ENCODE data around the gene PRKAR2B.

The PRKAR2B gene

GRCh38 chr7:107147464-107148393 lies 103.2 kb downstream of the PRKAR2B start:
- Histone ChIP-seq H3K27ac (no peak overlapping the region), H3K4me3 (ENCODE audit: low read depth, low read length) (no peak overlapping the region), H3K36me3 (replicated peaks) (no peaks in the 10 kb centered on the region), H3K27me3 (replicated peaks) (no peaks in the 10 kb centered on the region)
- peak; percentile 82 for TF ChIP-seq CTCF (IDR thresholded peaks at IDR 0.05; ENCODE audit: low read depth, low read length, missing control alignments)
- in situ Hi-C loops (cut with HindIII; ENCODE audit: low pct_ligation_motif_present, low sequenced_read_pairs) = no loop called here
- peak; percentile 32 for DNase-seq

GRCh38 chr7:107148721-107149120 lies 104.2 kb downstream of the PRKAR2B start:
- no peak for DNase-seq
- Histone ChIP-seq H3K27me3 (replicated peaks) (no peaks in the 10 kb centered on the region), H3K27ac (no peak overlapping the region), H3K4me3 (ENCODE audit: low read depth, low read length) (no peak overlapping the region), H3K36me3 (replicated peaks) (no peaks in the 10 kb centered on the region)
- in situ Hi-C loops (cut with HindIII; ENCODE audit: low pct_ligation_motif_present, low sequenced_read_pairs) = no loop called here
- no peak for TF ChIP-seq CTCF (IDR thresholded peaks at IDR 0.05; ENCODE audit: low read depth, low read length, missing control alignments)

- DNase-seq = no peak
- Histone ChIP-seq H3K36me3 (replicated peaks) (no peaks in the 10 kb centered on the region), H3K27ac (no peak overlapping the region), H3K4me3 (ENCODE audit: low read depth, low read length) (no peak overlapping the region), H3K27me3 (replicated peaks) (no peaks in the 10 kb centered on the region)
- no peak for TF ChIP-seq CTCF (IDR thresholded peaks at IDR 0.05; ENCODE audit: low read depth, low read length, missing control alignments)
- in situ Hi-C loops (cut with HindIII; ENCODE audit: low pct_ligation_motif_present, low sequenced_read_pairs) = no loop called here
These were observed 105.4 kb downstream of the PRKAR2B start for GRCh38 chr7:107149863-107150262.

GRCh38 chr7:107150375-107151073 lies 106.0 kb downstream of the PRKAR2B start:
- H3K27ac ChIP-seq = no peak overlapping the region
- peak; percentile 61 for TF ChIP-seq CTCF (IDR thresholded peaks at IDR 0.05; ENCODE audit: low read depth, low read length, missing control alignments)
- peak; percentile 87 for DNase-seq

GRCh38 chr7:107151538-107151937 lies 107.0 kb downstream of the PRKAR2B start:
- Histone ChIP-seq H3K27ac (no peak overlapping the region), H3K4me3 (ENCODE audit: low read depth, low read length) (no peak overlapping the region), H3K36me3 (replicated peaks) (no peaks in the 10 kb centered on the region), H3K27me3 (replicated peaks) (no peaks in the 10 kb centered on the region)
- TF ChIP-seq CTCF (IDR thresholded peaks at IDR 0.05; ENCODE audit: low read depth, low read length, missing control alignments) = no peak
- DNase-seq = no peak
- in situ Hi-C loops (cut with HindIII; ENCODE audit: low pct_ligation_motif_present, low sequenced_read_pairs) = no loop called here

More at GRCh38 chr7:107150375-107151073, 106.0 kb downstream of the PRKAR2B start:
- H3K36me3 ChIP-seq (replicated peaks) = no peaks in the 10 kb centered on the region
- no peaks in the 10 kb centered on the region for H3K27me3 ChIP-seq (replicated peaks)
- in situ Hi-C loops (cut with HindIII; ENCODE audit: low pct_ligation_motif_present, low sequenced_read_pairs) = no loop called here
- no peak overlapping the region for H3K4me3 ChIP-seq (ENCODE audit: low read depth, low read length)
